ENCODE measurements around the gene RYR1. TPM values are rescaled to one million over a fixed set of nuclear protein-coding genes. Genes with fewer than 3 reads are reported as not detected.
A peak's percentile ranks its signal among the peaks of the same experiment; 100 is the strongest.

RYR1 gene
- total RNA-seq (1 to 10 TPM in 1 of 2 experiments, under 1 TPM in 1; 0.93 to 1.3 TPM), polyA plus RNA-seq (under 1 TPM in 1 of 3 donors, not detected in 2; 0.07 TPM), total RNA-seq (0 to 2.3 (median 0.62) reads per million in 6 experiments)

- peak in 1 of 10 donors; percentile 18 for DNase-seq
- peaks cover 0 to 2% (median 0%) of the 10 kb centered on the region in 9 donors for H3K9me3 Mint-ChIP-seq
- peak within 1 kb of the TSS in 3 of 10 donors; percentile 11 to 60 (median 49) for H3K27ac Mint-ChIP-seq
- peaks cover 13 to 43% (median 19%) of the 10 kb centered on the region in 5 donors for H3K27me3 Mint-ChIP-seq
- POLR2A ChIA-PET = no interaction called here
- no peaks in the 10 kb centered on the region for H3K36me3 Mint-ChIP-seq
- peak; percentile 52 to 75 for ATAC-seq
- peaks cover 5 to 12% (median 9%) of the 10 kb centered on the region in 4 donors for H3K4me1 Mint-ChIP-seq
- H3K4me3 Mint-ChIP-seq = peak within 1 kb of the TSS in 6 of 10 donors; percentile 28 to 68 (median 54)
These were observed at the start of gene RYR1 for GRCh38 chr19:38433268-38433733. Gene RYR1 (plus strand): TSS chr19:38433691. CDS start chr19:38433830, 139 bp downstream.

GRCh38 chr19:38383743-38384142 is 49.7 kb upstream of the RYR1 start:
- ATAC-seq (no peak), DNase-seq (no peak)
- Mint-ChIP-seq H3K27ac (no peak overlapping the region), H3K9me3 (no peaks in the 10 kb centered on the region), H3K27me3 (peaks cover 5 to 48% (median 25%) of the 10 kb centered on the region in 5 donors), H3K4me1 (peaks cover 11 to 28% (median 17%) of the 10 kb centered on the region in 4 donors), H3K4me3 (no peak overlapping the region), H3K36me3 (peaks cover 0 to 76% (median 54%) of the 10 kb centered on the region in 3 donors)
- POLR2A ChIA-PET = interaction anchor here (0.9 to 1.7 kb wide), 3 partner anchors 9 to 38 kb away, joined by 3 to 4 read pairs (median 4); partner anchors contain the start of gene PSMD8

GRCh38 chr19:38384209-38385027 is 49.1 kb upstream of the RYR1 start:
- Mint-ChIP-seq H3K4me1 (peaks cover 10 to 24% (median 19%) of the 10 kb centered on the region in 4 donors), H3K36me3 (peaks cover 0 to 69% (median 47%) of the 10 kb centered on the region in 3 donors), H3K4me3 (peak overlapping the region in 3 of 10 donors; percentile 15 to 57 (median 22)), H3K9me3 (no peaks in the 10 kb centered on the region), H3K27ac (peak overlapping the region in 2 of 10 donors; percentile 62 to 78), H3K27me3 (peaks cover 7 to 49% (median 23%) of the 10 kb centered on the region in 5 donors)
- POLR2A ChIA-PET = interaction anchor here (0.9 to 1.7 kb wide), 3 partner anchors 10 to 19 kb away, joined by 3 to 4 read pairs (median 4); partner anchors contain the start of genes FAM98C and PSMD8
- DNase-seq (no peak), ATAC-seq (no peak)

GRCh38 chr19:38385057-38385803 is 48.3 kb upstream of the RYR1 start:
- Mint-ChIP-seq H3K4me3 (peak overlapping the region in 4 of 10 donors; percentile 15 to 57 (median 53)), H3K27ac (peak overlapping the region in 2 of 10 donors; percentile 62 to 78), H3K27me3 (peaks cover 10 to 52% (median 27%) of the 10 kb centered on the region in 5 donors), H3K36me3 (peaks cover 0 to 62% (median 42%) of the 10 kb centered on the region in 3 donors), H3K9me3 (no peaks in the 10 kb centered on the region), H3K4me1 (peaks cover 11 to 23% (median 22%) of the 10 kb centered on the region in 4 donors)
- POLR2A ChIA-PET = interaction anchor here (0.6 to 1.7 kb wide), 3 partner anchors 11 to 445 kb away, joined by 3 to 4 read pairs (median 3); partner anchors contain the start of genes FAM98C and PSMD8
- DNase-seq = no peak
- ATAC-seq = no peak

GRCh38 chr19:38385804-38386257 is 47.7 kb upstream of the RYR1 start:
- POLR2A ChIA-PET = interaction anchor here (0.6 to 1.7 kb wide), 2 partner anchors 11 to 445 kb away, joined by 3 to 4 read pairs; partner anchors contain the start of gene PSMD8
- DNase-seq (no peak), ATAC-seq (no peak)
- Mint-ChIP-seq H3K27ac (no peak overlapping the region), H3K9me3 (no peaks in the 10 kb centered on the region), H3K27me3 (peaks cover 10 to 53% (median 27%) of the 10 kb centered on the region in 5 donors), H3K4me3 (peak overlapping the region in 2 of 10 donors; percentile 2 to 57), H3K36me3 (peaks cover 0 to 56% (median 37%) of the 10 kb centered on the region in 3 donors), H3K4me1 (peaks cover 11 to 23% (median 21%) of the 10 kb centered on the region in 4 donors)

GRCh38 chr19:38386300-38386970 is 47.1 kb upstream of the RYR1 start:
- H3K4me3 Mint-ChIP-seq = peak overlapping the region in 2 of 10 donors; percentile 2 to 57
- peaks cover 10 to 54% (median 27%) of the 10 kb centered on the region in 5 donors for H3K27me3 Mint-ChIP-seq
- H3K9me3 Mint-ChIP-seq = no peaks in the 10 kb centered on the region
- H3K4me1 Mint-ChIP-seq = peaks cover 11 to 23% (median 21%) of the 10 kb centered on the region in 4 donors
- no peak overlapping the region for H3K27ac Mint-ChIP-seq
- H3K36me3 Mint-ChIP-seq = peaks cover 0 to 50% (median 32%) of the 10 kb centered on the region in 3 donors
- POLR2A ChIA-PET = interaction anchor here (0.6 kb wide), 1 partner anchor 80 kb away, joined by 5 read pairs; no protein-coding TSS in a partner anchor
- ATAC-seq (no peak), DNase-seq (no peak)

- Mint-ChIP-seq H3K4me1 (peaks cover 11 to 23% (median 21%) of the 10 kb centered on the region in 4 donors), H3K27me3 (peaks cover 10 to 51% (median 27%) of the 10 kb centered on the region in 5 donors), H3K27ac (peak overlapping the region in 6 of 10 donors; percentile 40 to 83 (median 68)), H3K36me3 (peaks cover 0 to 44% (median 26%) of the 10 kb centered on the region in 3 donors), H3K4me3 (peak overlapping the region; percentile 81 to 97 (median 88)), H3K9me3 (no peaks in the 10 kb centered on the region)
- ATAC-seq = no peak
- POLR2A ChIA-PET = interaction anchor here (0.6 to 6.4 kb wide), 6 partner anchors 9 to 231 kb away, joined by 3 to 48 read pairs (median 4); partner anchors contain the start of genes EIF3K, FAM98C and PSMD8
- no peak for DNase-seq
These were observed 46.4 kb upstream of the RYR1 start for GRCh38 chr19:38386971-38387549.

GRCh38 chr19:38387550-38388348 is 45.7 kb upstream of the RYR1 start, which contains the start of gene GGN:
Gene GGN (minus strand): TSS chr19:38388034. CDS start chr19:38387261, 773 bp downstream.
- ATAC-seq (peak; percentile 74 to 75), DNase-seq (peak; percentile 55 to 85 (median 72))
- H3K9me3 Mint-ChIP-seq = no peaks in the 10 kb centered on the region
- POLR2A ChIA-PET = interaction anchor here (0.7 to 6.4 kb wide), 7 partner anchors 9 to 231 kb away, joined by 3 to 48 read pairs (median 3); partner anchors contain the start of genes EIF3K, FAM98C and PSMD8
- peak within 1 kb of the TSS; percentile 20 to 95 (median 82) for H3K27ac Mint-ChIP-seq
- H3K4me3 Mint-ChIP-seq = peak within 1 kb of the TSS; percentile 81 to 97 (median 92)
- peaks cover 0 to 37% (median 19%) of the 10 kb centered on the region in 3 donors for H3K36me3 Mint-ChIP-seq
- peaks cover 11 to 23% (median 21%) of the 10 kb centered on the region in 4 donors for H3K4me1 Mint-ChIP-seq
- peaks cover 10 to 44% (median 27%) of the 10 kb centered on the region in 5 donors for H3K27me3 Mint-ChIP-seq

- POLR2A ChIA-PET = interaction anchor here (0.7 to 6.4 kb wide), 6 partner anchors 8 to 37 kb away, joined by 3 to 48 read pairs (median 4); partner anchors contain the start of genes FAM98C and PSMD8
- Mint-ChIP-seq H3K4me3 (peak within 1 kb of the TSS; percentile 81 to 97 (median 92)), H3K9me3 (no peaks in the 10 kb centered on the region), H3K4me1 (peaks cover 11 to 23% (median 21%) of the 10 kb centered on the region in 4 donors), H3K27me3 (peaks cover 10 to 40% (median 23%) of the 10 kb centered on the region in 5 donors), H3K27ac (peak within 1 kb of the TSS in 9 of 10 donors; percentile 20 to 95 (median 87)), H3K36me3 (peaks cover 0 to 29% (median 12%) of the 10 kb centered on the region in 3 donors)
- ATAC-seq = peak in 1 of 2 donors; percentile 11
- DNase-seq = peak in 1 of 10 donors; percentile 32
These were observed 45.0 kb upstream of the RYR1 start, which contains the start of gene SPRED3 for GRCh38 chr19:38388349-38389100. Gene SPRED3 (plus strand): TSS chr19:38388697. CDS start chr19:38390303, 1,606 bp downstream.

Data from naive thymus-derived CD8-positive, alpha-beta T cell (primary cell).